K562 (cell line): Measurements from ENCODE around the gene SIDT2. TPM values are rescaled to one million over a fixed set of nuclear protein-coding genes. Genes with fewer than 3 reads are reported as not detected.

Experiments used
- ATAC-seq: fragments of 200-7000 bp; cut with Tn5 transposase; 3 replicates; pipeline ENCODE4 v1.9.1; 2020; ENCODE audit warnings: moderate library complexity
- BruUV-seq: library from RNA; stranded (reverse); fragments of 400-500 nt; replicated peaks from 2 replicates; lab custom pipeline; 2021; lab: Mats Ljungman, UMichigan
- CTCF ChIA-PET: fragments of 300-600 bp; formaldehyde crosslinking; extraction: SDS; loops from one replicate; lab custom pipeline; 2021; ENCODE audit warnings: low intra/inter-chr PET ratio; lab: Yijun Ruan, JAX
- POLR2A ChIA-PET: fragments of 300-600, 350-650 bp; sonication (Branson Sonifier 250); formaldehyde crosslinking; extraction: SDS; loops from one replicate; lab custom pipeline; 2021; ENCODE audit warnings: antibody characterized with exemption, inconsistent platforms; lab: Yijun Ruan, JAX
- DNase-seq, 4 experiments: peaks; one replicate each; pipeline versions ENCODE4 v3.0.0 to v3.0.0-alpha.2; 2011 to 2018; ENCODE audit warnings: low spot score in 3 of 4, mixed read lengths in 3 of 4; ENCODE audit errors: extremely low read depth in 1 of 4
- FAIRE-seq: peaks from 2 replicates; lab custom pipeline; 2011; peaks lifted over from hg19 to GRCh38; lab: Jason Lieb, UNC
- H2AFZ ChIP-seq: 2 replicates; pipeline ENCODE4 v1.6.0; 2011; ENCODE audit warnings: low read depth, low read length, control low read depth, inconsistent platforms
- H3K27ac ChIP-seq: fragments of 200-600 bp; 3 replicates; pipeline ENCODE4 v1.8.0; 2011; ENCODE audit warnings: low read depth, mild to moderate bottlenecking, control low read depth, inconsistent platforms, low read length, moderate library complexity, mixed read lengths; ENCODE audit errors: extremely low read depth
- H3K27me3 ChIP-seq, 2 experiments: fragments of 300-600 bp in 1 of 2; 2 replicates in 1 of 2; 3 replicates in 1 of 2; pipeline versions ENCODE4 v1.6.0 to v1.8.0; 2011; ENCODE audit warnings: inconsistent platforms in 2 of 2, low read length in 2 of 2, mild to moderate bottlenecking in 1 of 2, mixed read lengths in 1 of 2, moderate library complexity in 1 of 2; ENCODE audit not compliant: control insufficient read depth in 2 of 2, insufficient read depth in 2 of 2
- H3K36me3 ChIP-seq: fragments of 300-600 bp; 3 replicates; pipeline ENCODE4 v1.8.0; 2011; ENCODE audit warnings: mild to moderate bottlenecking, low read length, inconsistent platforms; ENCODE audit not compliant: control insufficient read depth, insufficient read depth
- H3K4me1 ChIP-seq, 2 experiments: fragments of 200-600 bp in 1 of 2; replicated peaks in 1 of 2; 2 replicates in 1 of 2; 3 replicates in 1 of 2; pipeline versions ENCODE4 v1.5.1 to v1.8.0; 2011; ENCODE audit warnings: inconsistent platforms in 2 of 2, low read length in 2 of 2, mild to moderate bottlenecking in 1 of 2, mixed read lengths in 1 of 2, moderate library complexity in 1 of 2; ENCODE audit not compliant: control insufficient read depth in 2 of 2, insufficient read depth in 2 of 2
- H3K4me2 ChIP-seq: 2 replicates; pipeline ENCODE4 v1.6.1; 2011; ENCODE audit warnings: low read length, control low read depth, inconsistent platforms, mixed read lengths; ENCODE audit not compliant: insufficient read depth
- H3K4me3 ChIP-seq: fragments of 200-600 bp; sonication (generic), shearing (Covaris generic); 2 replicates; pipeline ENCODE4 v1.5.1; 2016; ENCODE audit warnings: control low read depth, inconsistent platforms
- H3K79me2 ChIP-seq: fragments of 200-600 bp; 3 replicates; pipeline ENCODE4 v1.8.0; 2011; ENCODE audit warnings: low read length, inconsistent platforms; ENCODE audit not compliant: control insufficient read depth, insufficient read depth
- H3K9ac ChIP-seq, 2 experiments: 2 replicates each; pipeline versions ENCODE4 v1.6.0 to v1.6.1; 2011; ENCODE audit warnings: low read depth in 2 of 2, low read length in 2 of 2, control low read depth in 1 of 2, inconsistent platforms in 1 of 2, mild to moderate bottlenecking in 1 of 2, mixed read lengths in 1 of 2; ENCODE audit not compliant: insufficient read depth in 1 of 2
- H3K9me1 ChIP-seq: one replicate; pipeline ENCODE4 v1.6.0; 2011; ENCODE audit warnings: inconsistent platforms, mild to moderate bottlenecking, low read length, moderate library complexity; ENCODE audit not compliant: control insufficient read depth, insufficient read depth
- H3K9me3 ChIP-seq: replicated peaks from 2 replicates; pipeline ENCODE4 v1.5.1; 2011; ENCODE audit warnings: low read depth, low read length, inconsistent platforms; ENCODE audit not compliant: control insufficient read depth, insufficient read depth
- H4K20me1 ChIP-seq: replicated peaks from 2 replicates; pipeline ENCODE4 v1.6.1; 2011; ENCODE audit warnings: low read length, inconsistent platforms, mixed read lengths; ENCODE audit not compliant: control insufficient read depth, insufficient read depth
- ARID3B ChIP-seq: fragments of 250-450 bp; sonication (Bioruptor Pico); IDR thresholded peaks from 2 replicates; pipeline ENCODE4 v1.4.0; 2020; ENCODE audit warnings: borderline replicate concordance
- FOXK2 ChIP-seq, 2 experiments: fragments of 450-650 bp; IDR thresholded peaks in 1 of 2; conservative IDR thresholded peaks in 1 of 2; 2 replicates each; pipeline ENCODE4 v1.6.1; 2016; ENCODE audit warnings: low read depth in 2 of 2, mild to moderate bottlenecking in 1 of 2
- FOXO4 ChIP-seq: fragments of 450-650 bp; formaldehyde crosslinking; IDR thresholded peaks from 2 replicates; pipeline ENCODE4 v1.4.0; 2020; ENCODE audit warnings: mild to moderate bottlenecking, moderate library complexity
- HBP1 ChIP-seq: fragments of 450-650 bp; formaldehyde crosslinking; IDR thresholded peaks from 2 replicates; pipeline ENCODE4 v1.4.0; 2022; ENCODE audit warnings: missing genetic modification characterization
- NBN ChIP-seq: fragments of 450-650 bp; IDR thresholded peaks from 2 replicates; pipeline ENCODE4 v1.6.1; 2016; ENCODE audit warnings: low read depth, mild to moderate bottlenecking
- NFRKB ChIP-seq: fragments of 450-650 bp; IDR thresholded peaks from 2 replicates; pipeline ENCODE4 v1.6.1; 2016; ENCODE audit warnings: low read depth
- NFYB ChIP-seq: IDR thresholded peaks from 2 replicates; pipeline ENCODE4 v1.6.1; 2011; ENCODE audit warnings: mild to moderate bottlenecking, moderate library complexity; ENCODE audit not compliant: insufficient read length; ENCODE audit errors: extremely low read depth
- PHB2 ChIP-seq: fragments of 450-650 bp; IDR thresholded peaks from 2 replicates; pipeline ENCODE4 v1.6.1; 2017; ENCODE audit warnings: low read depth
- TCF7 ChIP-seq: sonication (generic); IDR thresholded peaks from 2 replicates; pipeline ENCODE4 v1.6.1; 2016; ENCODE audit warnings: antibody characterized with exemption, borderline replicate concordance
- U2AF1 ChIP-seq: fragments of 200-400 bp; formaldehyde crosslinking; optimal IDR thresholded peaks from 2 replicates; pipeline ENCODE3; 2017; ENCODE audit warnings: mild to moderate bottlenecking, low read depth, low read length, moderate library complexity
- ZBED1 ChIP-seq: IDR thresholded peaks from 2 replicates; pipeline ENCODE4 v1.6.1; 2014
- ZBTB43 ChIP-seq: sonication (generic); formaldehyde crosslinking; IDR thresholded peaks from 2 replicates; pipeline ENCODE4 v1.8.0; 2023; ENCODE audit warnings: mild to moderate bottlenecking, missing genetic modification reagents
- ZC3H4 ChIP-seq: sonication (generic); formaldehyde crosslinking; IDR thresholded peaks from 2 replicates; pipeline ENCODE4 v1.9.0; 2021; ENCODE audit warnings: missing genetic modification reagents, borderline replicate concordance
- ZNF24 ChIP-seq: fragments of 450-650 bp; IDR thresholded peaks from 2 replicates; pipeline ENCODE4 v1.6.1; 2016
- ZNF41 ChIP-seq: fragments of 250-450 bp; sonication (Bioruptor Pico); conservative IDR thresholded peaks from 2 replicates; pipeline ENCODE4 v1.4.0; 2020; ENCODE audit warnings: mild to moderate bottlenecking
- ZNF76 ChIP-seq: fragments of 250-450 bp; sonication (Bioruptor Pico); IDR thresholded peaks from 2 replicates; pipeline ENCODE4 v1.4.0; 2020; ENCODE audit warnings: mild to moderate bottlenecking, moderate library complexity, borderline replicate concordance
- WGBS: fragments of 100-300 bp; shearing (Covaris generic); methylation state at CpG from one replicate; pipeline ENCODE4 v1.1.6; 2016; ENCODE audit warnings: low coverage, mixed read lengths; ENCODE audit not compliant: insufficient coverage; ENCODE audit errors: missing lambda C conversion rate; 5-methylcytosine and 5-hydroxymethylcytosine counted together
- in situ Hi-C: fragments of 300-500 bp; cut with MboI; formaldehyde crosslinking; loops from 4 replicates; pipeline ENCODE4 v1.15.0; 2018; ENCODE audit warnings: inconsistent platforms, mixed read lengths
- intact Hi-C: fragments of 100-400 bp; cut with micrococcal nuclease; formaldehyde crosslinking; loops from 2 replicates; pipeline ENCODE4 v1.14.2; 2022
- polyA plus RNA-seq, 8 experiments: library from polyadenylated mRNA; depleted of rRNA in 4 of 8; stranded (reverse) in 5 of 8; unstranded in 3 of 8; fragments of >200 nt; fragmentation: Nextera tagmentation in 2 of 8; fragmentation: Illumina TruSeq in 1 of 8; extraction: Ambion mirVana in 2 of 8; extraction: Trizol in 1 of 8; gene quantifications; 2 replicates each; pipeline versions ENCODE4 v1.2.1 to v1.2.3, GENCODE V29; 2011 to 2014; ENCODE audit warnings: inconsistent platforms in 1 of 8, missing spikeins in 1 of 8
- total RNA-seq, 7 experiments: library from RNA; depleted of rRNA in 6 of 7; stranded (reverse); fragments of >200 nt in 6 of 7; fragmentation: Illumina TruSeq in 2 of 7; extraction: Trizol in 2 of 7; gene quantifications; 2 replicates each; pipeline versions ENCODE4 v1.2.1 to v1.2.3, GENCODE V29; 2011 to 2021; ENCODE audit warnings: low replicate concordance in 1 of 7

Gene SIDT2
- total and polyA plus RNA-seq, 9 of the 15 experiments (the other 6 are each of a cell fraction or from before 2014, with no cell fraction given), result 2.4 to 20.2 (median 6.5) TPM

- Histone ChIP-seq H3K9me3 (no peaks in the 10 kb centered on the region), H3K4me1 (peaks cover 11 to 18% of the 10 kb centered on the region in 2 experiments; a peak in 3 of 5 replicates), H4K20me1 (no peaks in the 10 kb centered on the region; the same call in 1 of the 2 replicates), H3K36me3 (peaks cover 37% of the 10 kb centered on the region), H2AFZ (peak overlapping the region; percentile 100), H3K27me3 (no peaks in the 10 kb centered on the region), H3K9ac (peak overlapping the region; percentile 91), H3K4me2 (peak overlapping the region; percentile 97)
- WGBS, result 2% methylated on average over 14 of the region's 14 CpGs
- FAIRE-seq (no peak), DNase-seq (peak in 1 of 4 experiments; percentile 21)
- intact Hi-C loops, result loop anchor here (5.0 kb wide), 1 partner anchor 96 kb away; the partner anchor contains the start of gene CEP164
- no peak for TF ChIP-seq HBP1 (CRISPR knock-in tag)
- no peak for TF ChIP-seq ZNF76 (CRISPR knock-in tag)
- no peak for TF ChIP-seq U2AF1
- TF ChIP-seq ZBTB43, result no peak
- no peak for TF ChIP-seq NFRKB
- no peak for TF ChIP-seq ZBED1
- no peak for TF ChIP-seq TCF7
- TF ChIP-seq PHB2, result no peak
- no peak for TF ChIP-seq ZNF41
- no peak for TF ChIP-seq ARID3B (CRISPR knock-in tag)
- TF ChIP-seq FOXO4 (CRISPR knock-in tag), result no peak
- no peak for TF ChIP-seq NFYB
- no peak for TF ChIP-seq NBN
- no peak for TF ChIP-seq ZNF24
- TF ChIP-seq FOXK2 (conservative IDR thresholded peaks at IDR 0.05 in 1 of 2, IDR thresholded peaks at IDR 0.05 in 1 of 2; ENCODE audit: low read depth in 2 of 2), result no peak
- no peak for TF ChIP-seq ZC3H4 (CRISPR knock-in tag)
- TF ChIP-seq, all 486 proteins: peak for 0
- BruUV-seq, result no TSS peak
- CTCF ChIA-PET, result interaction anchor here (0.6 to 1.1 kb wide), 3 partner anchors 50 to 198 kb away, joined by 3 to 4 read pairs (median 3); no protein-coding TSS in a partner anchor
- H3K79me2 ChIP-seq, result peaks cover 45% of the 10 kb centered on the region
- in situ Hi-C loops, result loop anchor here (25.0 kb wide), 1 partner anchor 719 kb away; no protein-coding TSS in a partner anchor
- H3K4me3 ChIP-seq, result peak overlapping the region; percentile 85
- no peak for ATAC-seq
- H3K9me1 ChIP-seq, result no peaks in the 10 kb centered on the region
- POLR2A ChIA-PET, result interaction anchor here (0.6 to 3.6 kb wide), 6 partner anchors 11 to 371 kb away, joined by 3 to 20 read pairs (median 4); no protein-coding TSS in a partner anchor
- H3K27ac ChIP-seq, result peak overlapping the region; percentile 94
Observed at GRCh38 chr11:117230999-117231841, 52.7 kb downstream of the SIDT2 start.
